MCF 10A (cell line): ENCODE results near the gene SNAPIN. TPM values are rescaled to one million over a fixed set of nuclear protein-coding genes. Genes with fewer than 3 reads are reported as not detected.

ENCODE experiments used
- BruUV-seq: library from RNA; stranded (reverse); fragments of 400-500 nt; replicated peaks from 2 replicates; lab custom pipeline; 2021; lab: Mats Ljungman, UMichigan
- CTCF ChIA-PET: fragments of 300-600 bp; sonication (Branson Sonifier 250); formaldehyde crosslinking; extraction: SDS; loops from one replicate; lab custom pipeline; 2021; ENCODE audit warnings: antibody characterized with exemption, inconsistent platforms; lab: Yijun Ruan, JAX
- POLR2A ChIA-PET: fragments of 300-600, 350-650 bp; sonication (Branson Sonifier 250); formaldehyde crosslinking; extraction: SDS; loops from one replicate; lab custom pipeline; 2020; ENCODE audit warnings: antibody characterized with exemption, inconsistent platforms; lab: Yijun Ruan, JAX
- DNase-seq: peaks from one replicate; pipeline ENCODE4 v3.0.0-alpha.2; 2018; ENCODE audit not compliant: unreplicated experiment
- H3K27ac Mint-ChIP-seq: one replicate; pipeline ENCODE4 v1.8.0; 2022; ENCODE audit warnings: mild to moderate bottlenecking, low read depth, mixed read lengths; ENCODE audit not compliant: unreplicated experiment
- H3K27me3 Mint-ChIP-seq: one replicate; pipeline ENCODE4 v1.8.0; 2022; ENCODE audit warnings: mixed read lengths; ENCODE audit not compliant: insufficient read depth, unreplicated experiment
- H3K36me3 Mint-ChIP-seq: one replicate; pipeline ENCODE4 v1.8.0; 2022; ENCODE audit warnings: mild to moderate bottlenecking, moderate library complexity, mixed read lengths; ENCODE audit not compliant: insufficient read depth, unreplicated experiment
- H3K4me1 Mint-ChIP-seq: one replicate; pipeline ENCODE4 v1.8.0; 2022; ENCODE audit warnings: mixed read lengths; ENCODE audit not compliant: insufficient read depth, unreplicated experiment
- H3K4me3 Mint-ChIP-seq: one replicate; pipeline ENCODE4 v1.8.0; 2022; ENCODE audit warnings: mild to moderate bottlenecking, moderate library complexity, mixed read lengths; ENCODE audit not compliant: unreplicated experiment
- H3K9me3 Mint-ChIP-seq: one replicate; pipeline ENCODE4 v1.8.0; 2022; ENCODE audit warnings: mixed read lengths; ENCODE audit not compliant: unreplicated experiment
- CTCF ChIP-seq: fragments of 200-600 bp; IDR thresholded peaks from one replicate; pipeline ENCODE4 v1.8.0; 2022; ENCODE audit warnings: antibody characterized with exemption, mild to moderate bottlenecking; ENCODE audit not compliant: unreplicated experiment
- intact Hi-C: fragments of 100-400 bp; cut with micrococcal nuclease; formaldehyde crosslinking; loops from 2 replicates; pipeline ENCODE4 v1.14.1; 2022
- total RNA-seq: library from RNA; stranded (reverse); gene quantifications from 2 replicates; pipeline ENCODE4 v1.2.3, GENCODE V29; 2022

The SNAPIN gene
- total RNA-seq, 1 experiment from 2014 or later: 63.7 TPM

DNA sequence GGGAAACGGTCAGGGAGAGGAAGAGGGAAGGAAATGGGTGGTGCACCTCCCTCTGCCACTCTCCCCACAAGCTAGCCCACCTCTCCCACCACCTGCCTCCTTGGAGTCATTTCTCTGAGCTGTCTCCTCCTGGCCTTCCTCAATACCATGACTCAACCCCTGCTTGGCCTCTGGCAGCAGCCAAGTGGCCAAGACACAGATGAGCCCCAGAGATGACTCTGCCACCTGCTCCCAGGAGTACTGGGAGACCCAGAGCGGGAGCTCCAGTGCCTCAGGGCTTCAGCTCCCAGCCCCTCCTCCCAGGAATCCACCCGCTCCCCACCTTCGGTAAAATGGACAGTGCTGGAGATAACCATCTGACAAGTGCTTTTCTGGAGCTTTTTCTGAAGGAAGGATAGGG is 48.2 kb upstream of the SNAPIN start:
- CTCF ChIA-PET: interaction anchor here (0.6 to 11.8 kb wide), 9 partner anchors 8 to 1646 kb away, joined by 3 to 214 read pairs (median 4); partner anchors contain the start of genes S100A1 and S100A13
- intact Hi-C loops: loop anchor here (2.0 kb wide), 1 partner anchor 14 kb away; no protein-coding TSS in a partner anchor

GRCh38 chr1:153610811-153611301 is 47.6 kb upstream of the SNAPIN start:
- intact Hi-C loops: loop anchor here (1.0 to 2.0 kb wide), 2 partner anchors 14 to 60 kb away; no protein-coding TSS in a partner anchor
- POLR2A ChIA-PET: interaction anchor here (0.5 to 46.1 kb wide), 23 partner anchors 5 to 571 kb away, joined by 3 to 1272 read pairs (median 9); partner anchors contain the start of genes CHTOP, ILF2, S100A1 and S100A13
- no peak for TF ChIP-seq CTCF
- peak overlapping the region; percentile 90 for H3K4me3 Mint-ChIP-seq
- H3K27me3 Mint-ChIP-seq: no peaks in the 10 kb centered on the region
- peak; percentile 99 for DNase-seq
- H3K36me3 Mint-ChIP-seq: peaks cover 50% of the 10 kb centered on the region
- H3K27ac Mint-ChIP-seq: peak overlapping the region; percentile 94
- H3K4me1 Mint-ChIP-seq: peaks cover 62% of the 10 kb centered on the region
- H3K9me3 Mint-ChIP-seq: no peaks in the 10 kb centered on the region
- no TSS peak for BruUV-seq
- CTCF ChIA-PET: interaction anchor here (0.7 to 11.8 kb wide), 8 partner anchors 17 to 1646 kb away, joined by 3 to 214 read pairs (median 22); partner anchors contain the start of genes S100A1 and S100A13

More for the DNA sequence above, 48.2 kb upstream of the SNAPIN start:
- H3K4me1 Mint-ChIP-seq: peaks cover 56% of the 10 kb centered on the region
- H3K36me3 Mint-ChIP-seq: peaks cover 55% of the 10 kb centered on the region
- peak; percentile 95 for DNase-seq
- TSS peak; percentile 1 for BruUV-seq
- POLR2A ChIA-PET: interaction anchor here (0.6 to 27.9 kb wide), 19 partner anchors 12 to 1082 kb away, joined by 3 to 1272 read pairs (median 6); partner anchors contain the start of genes CHTOP, ILF2, S100A1 and S100A13
- no peak for TF ChIP-seq CTCF
- H3K27me3 Mint-ChIP-seq: no peaks in the 10 kb centered on the region
- no peaks in the 10 kb centered on the region for H3K9me3 Mint-ChIP-seq
- peak overlapping the region; percentile 94 for H3K27ac Mint-ChIP-seq
- peak overlapping the region; percentile 90 for H3K4me3 Mint-ChIP-seq

DNA sequence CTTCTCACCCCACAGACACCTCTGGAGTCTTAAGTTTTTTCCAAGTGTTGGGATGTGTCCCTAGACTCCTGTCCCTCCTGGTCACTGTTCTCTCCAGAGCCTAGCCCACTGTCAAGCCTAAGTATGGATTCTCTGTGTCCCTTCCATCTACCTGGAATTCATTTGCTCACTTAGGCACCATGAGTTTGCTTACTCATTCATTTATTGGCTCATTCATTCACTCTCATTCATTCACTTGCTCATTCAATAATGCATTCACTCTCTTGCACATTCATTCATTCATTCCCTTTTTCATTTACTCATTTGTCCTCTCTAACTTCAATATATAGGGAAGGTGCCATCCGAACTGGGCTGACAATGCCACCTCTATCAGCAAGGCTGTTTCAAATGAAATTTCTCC is 47.1 kb upstream of the SNAPIN start:
- POLR2A ChIA-PET: interaction anchor here (0.5 to 46.1 kb wide), 25 partner anchors 4 to 1619 kb away, joined by 3 to 1272 read pairs (median 11); partner anchors contain the start of genes CHTOP, ILF2, JTB and S100A1
- Mint-ChIP-seq H3K4me1 (peaks cover 67% of the 10 kb centered on the region), H3K27me3 (no peaks in the 10 kb centered on the region), H3K27ac (peak overlapping the region; percentile 94), H3K36me3 (peaks cover 45% of the 10 kb centered on the region), H3K9me3 (no peaks in the 10 kb centered on the region), H3K4me3 (peak overlapping the region; percentile 90)
- BruUV-seq: TSS peak; percentile 86
- TF ChIP-seq CTCF: no peak
- DNase-seq: no peak
- CTCF ChIA-PET: interaction anchor here (1.4 to 11.8 kb wide), 7 partner anchors 16 to 116 kb away, joined by 5 to 214 read pairs (median 37); partner anchors contain the start of genes CHTOP, S100A1 and S100A13
- intact Hi-C loops: loop anchor here (1.0 to 2.0 kb wide), 2 partner anchors 15 to 60 kb away; no protein-coding TSS in a partner anchor

DNA sequence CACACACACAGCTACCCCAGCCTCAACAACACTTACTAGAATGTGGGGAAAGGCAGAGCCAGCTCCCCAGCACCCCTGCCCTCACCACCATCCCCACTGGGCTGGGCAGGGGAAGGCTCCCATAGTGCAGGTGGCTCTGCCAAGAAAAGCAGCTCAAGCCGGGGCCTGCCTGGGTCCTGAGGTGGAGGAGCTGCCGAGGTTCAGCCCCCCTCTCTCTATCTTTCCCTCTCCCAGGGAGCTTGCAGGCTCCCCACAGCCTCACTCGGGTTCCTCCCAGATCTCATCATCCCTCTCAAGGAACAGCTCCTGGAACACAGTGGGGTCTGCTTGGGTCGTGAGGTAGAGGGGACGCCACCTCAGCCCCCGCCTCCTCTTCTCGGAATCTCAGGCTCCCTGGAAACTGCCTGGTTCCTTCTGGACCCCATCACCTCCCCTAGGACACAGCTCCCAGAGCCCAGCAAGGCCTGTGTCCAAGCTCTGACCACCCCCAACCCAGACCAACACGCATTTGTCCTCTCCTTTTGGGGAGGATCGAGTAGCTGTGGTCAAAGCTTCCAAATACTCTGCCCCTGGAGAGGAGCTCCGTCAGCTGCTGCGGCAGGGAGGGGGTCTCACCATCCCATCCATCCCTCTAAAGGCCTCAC is 46.3 kb upstream of the SNAPIN start:
- DNase-seq: peak; percentile 65
- Mint-ChIP-seq H3K9me3 (no peaks in the 10 kb centered on the region), H3K4me1 (peaks cover 75% of the 10 kb centered on the region), H3K36me3 (peaks cover 36% of the 10 kb centered on the region), H3K4me3 (peak overlapping the region; percentile 90), H3K27me3 (no peaks in the 10 kb centered on the region), H3K27ac (peak overlapping the region; percentile 94)
- intact Hi-C loops: no loop called here
- ChIA-PET CTCF (interaction anchor here (0.6 to 11.8 kb wide), 18 partner anchors 10 to 358 kb away, joined by 3 to 214 read pairs (median 4); partner anchors contain the start of genes CHTOP, S100A1 and S100A13), POLR2A (interaction anchor here (0.5 to 46.1 kb wide), 41 partner anchors 3 to 1620 kb away, joined by 3 to 1272 read pairs (median 7); partner anchors contain the start of genes CHTOP, CREB3L4, GATAD2B and ILF2)
- no peak for TF ChIP-seq CTCF
- no TSS peak for BruUV-seq
